ENCODE measurements around the gene OPCML.

The OPCML gene

DNA sequence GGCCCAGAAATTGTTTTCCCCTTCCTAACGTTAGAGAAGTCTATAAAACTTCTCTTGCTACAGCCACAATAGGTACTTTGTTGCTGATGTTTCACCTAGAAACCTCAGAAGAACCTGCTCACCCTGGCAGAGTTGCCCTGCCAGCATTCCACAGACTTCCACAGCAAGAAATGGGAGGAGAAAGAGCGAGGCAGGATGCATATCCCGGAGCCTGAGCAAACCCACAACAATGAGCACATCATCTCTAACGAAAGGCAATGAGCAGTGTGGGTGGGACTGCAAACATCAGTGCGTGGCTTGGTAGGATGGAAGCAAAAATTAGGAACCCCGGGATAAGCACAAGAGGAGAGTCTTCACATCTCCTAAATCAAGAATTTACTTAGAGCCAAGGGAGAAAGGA is 892.3 kb downstream of the OPCML start:
- no peak for DNase-seq

DNA sequence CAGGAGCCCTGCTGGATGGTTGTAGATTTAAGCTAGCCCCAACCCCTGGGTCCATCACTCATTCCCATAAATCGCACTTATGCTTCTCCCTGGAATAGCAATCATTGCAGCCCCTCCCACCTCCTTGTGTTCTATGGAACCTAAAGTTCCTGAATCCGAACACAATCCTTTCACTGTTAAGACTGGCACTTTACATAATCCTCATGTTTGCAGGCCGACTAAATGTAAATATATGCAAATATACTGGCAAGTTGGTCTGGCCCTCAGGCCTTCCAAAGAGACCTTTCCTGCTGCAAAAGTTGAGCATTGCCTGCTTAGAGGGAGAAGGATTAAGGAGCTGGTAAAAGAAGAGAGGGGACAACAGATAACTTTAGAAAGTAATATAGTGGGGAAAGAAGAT is 892.9 kb downstream of the OPCML start:
- DNase-seq: no peak

DNA sequence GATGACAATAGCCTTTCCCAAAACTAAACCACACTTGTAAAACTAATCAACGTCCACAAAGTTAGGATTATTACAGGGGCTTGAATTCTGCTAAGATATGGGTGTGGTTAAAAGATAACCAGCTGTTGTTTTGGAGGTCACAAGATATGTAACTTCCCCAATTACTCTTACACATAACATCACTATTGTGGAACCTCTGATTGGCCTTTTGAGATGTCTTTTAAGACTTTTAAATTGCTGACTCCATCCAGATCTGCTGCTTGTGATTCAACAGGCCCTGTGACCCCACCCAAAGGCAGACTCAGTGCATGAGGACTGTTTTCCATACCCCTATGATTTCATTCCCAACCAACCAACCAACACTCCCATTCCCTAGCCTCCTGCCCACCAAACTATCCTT is 893.9 kb downstream of the OPCML start:
- no peak for DNase-seq

DNA sequence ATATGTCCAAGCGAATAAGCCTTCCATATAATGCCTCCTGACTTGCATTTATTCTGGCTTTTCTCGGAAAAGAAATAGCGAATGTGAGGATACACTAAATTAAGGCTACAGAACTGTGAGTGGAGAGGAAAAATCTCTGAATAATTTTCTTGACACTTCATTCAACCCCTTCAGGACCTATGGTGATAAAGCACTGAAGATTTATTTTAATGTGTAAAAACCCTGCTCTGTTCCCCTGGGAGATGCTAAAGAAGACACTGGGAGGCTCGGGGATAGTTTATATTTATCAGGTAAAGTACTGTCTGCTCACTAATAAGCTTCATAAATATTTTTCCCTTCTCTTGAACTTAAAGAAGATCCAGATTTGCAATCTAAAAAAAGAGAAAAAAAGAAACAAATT is 895.8 kb downstream of the OPCML start:
- DNase-seq: no peak

DNA sequence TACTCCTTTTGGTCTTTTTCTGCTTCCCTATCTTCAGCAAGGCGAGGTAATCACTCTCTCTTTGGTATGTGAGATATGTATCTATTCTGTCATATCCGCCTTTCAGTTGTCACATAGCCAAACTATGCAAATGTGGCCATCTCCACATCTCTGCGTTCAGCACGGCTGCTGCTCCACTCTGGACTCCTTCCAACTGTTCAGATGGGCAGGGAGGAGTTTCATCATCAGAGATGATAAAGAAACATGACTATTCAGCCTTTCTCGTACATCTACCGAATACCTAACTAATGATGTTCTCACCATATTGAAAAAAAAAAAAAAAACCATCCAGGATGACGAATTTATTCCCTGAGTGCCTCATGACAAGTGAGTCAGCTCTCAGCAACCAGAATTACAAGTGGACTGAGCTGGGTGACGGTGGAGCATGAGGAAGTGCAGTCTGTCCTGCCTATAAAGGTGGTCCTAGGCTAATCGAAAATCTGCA is 899.6 kb downstream of the OPCML start:
- no peak for DNase-seq

DNA sequence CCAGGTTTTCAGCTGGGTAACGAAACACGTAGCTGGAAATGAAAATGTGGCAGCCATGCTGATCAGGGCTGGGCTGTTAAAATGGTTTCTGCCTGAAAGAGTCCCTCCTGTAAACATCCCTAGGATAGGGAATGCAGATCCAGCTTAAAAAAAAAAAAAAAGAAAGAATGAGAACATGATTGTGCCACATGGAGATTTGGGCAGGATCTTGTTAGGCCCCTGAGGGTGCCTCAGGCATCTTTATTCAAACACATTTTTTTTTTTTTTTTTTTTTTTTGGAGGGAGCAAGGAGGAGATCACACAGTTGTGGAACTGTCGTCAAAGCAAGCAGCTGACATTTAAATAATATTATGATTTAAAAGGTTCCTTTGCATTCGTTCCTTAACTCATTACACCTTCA is 900.3 kb downstream of the OPCML start:
- DNase-seq: no peak

DNA sequence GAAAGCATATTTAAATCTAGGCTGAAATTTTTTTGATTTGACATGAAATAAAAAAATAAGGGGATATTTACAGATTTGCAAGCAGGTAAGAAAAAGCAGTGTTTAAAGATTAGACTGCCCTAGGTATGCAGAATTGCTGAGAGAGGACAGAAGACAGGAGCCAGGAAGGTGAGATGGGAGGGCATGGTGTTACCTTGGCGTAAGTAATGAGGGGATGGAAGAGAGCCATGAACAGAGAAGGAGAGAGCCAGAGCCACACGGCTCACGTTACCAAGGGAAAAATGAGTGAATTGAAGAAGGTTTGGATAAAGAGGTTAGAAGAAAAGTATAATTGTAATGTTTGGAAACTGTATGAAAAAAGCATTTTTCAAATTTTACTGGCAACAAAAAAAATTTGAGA is 904.3 kb downstream of the OPCML start:
- DNase-seq: no peak

DNA sequence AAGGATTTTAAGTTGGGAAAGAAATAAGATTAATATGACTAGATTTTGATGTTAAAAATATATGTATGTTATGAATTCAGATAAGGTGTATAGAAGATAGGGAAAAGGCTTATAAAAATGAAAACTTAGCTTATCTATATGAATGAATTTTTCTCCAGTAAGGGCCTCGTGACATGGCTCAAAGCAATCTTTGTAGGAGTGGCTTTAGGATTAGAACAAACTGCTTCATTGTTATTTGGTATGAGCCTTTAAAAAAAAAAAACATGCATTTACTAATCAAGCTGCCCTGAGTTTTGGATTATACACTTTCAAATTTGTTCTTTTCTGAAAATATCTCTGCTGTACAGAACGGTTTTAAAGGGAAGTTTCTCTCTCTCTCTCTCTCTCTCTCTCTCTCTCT is 905.9 kb downstream of the OPCML start:
- DNase-seq: no peak

DNA sequence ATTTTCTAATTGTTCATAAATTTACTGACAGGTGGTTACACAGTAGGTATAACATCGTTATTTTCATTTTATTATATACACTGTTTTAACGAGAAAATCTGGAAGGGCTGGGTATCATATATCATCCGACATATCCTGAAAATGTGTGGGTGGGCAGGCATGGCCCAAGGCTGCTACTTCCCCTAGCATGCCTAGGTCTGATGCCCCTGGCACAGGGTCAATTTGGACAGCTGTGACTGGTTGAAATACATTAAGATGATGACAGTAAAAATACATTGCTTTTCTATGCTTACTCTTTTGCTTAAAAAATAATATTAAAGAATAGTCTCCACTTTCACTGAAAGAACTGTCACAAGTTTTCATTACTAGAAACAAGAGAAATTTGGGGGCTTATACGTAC is 908.8 kb downstream of the OPCML start:
- DNase-seq: no peak

DNA sequence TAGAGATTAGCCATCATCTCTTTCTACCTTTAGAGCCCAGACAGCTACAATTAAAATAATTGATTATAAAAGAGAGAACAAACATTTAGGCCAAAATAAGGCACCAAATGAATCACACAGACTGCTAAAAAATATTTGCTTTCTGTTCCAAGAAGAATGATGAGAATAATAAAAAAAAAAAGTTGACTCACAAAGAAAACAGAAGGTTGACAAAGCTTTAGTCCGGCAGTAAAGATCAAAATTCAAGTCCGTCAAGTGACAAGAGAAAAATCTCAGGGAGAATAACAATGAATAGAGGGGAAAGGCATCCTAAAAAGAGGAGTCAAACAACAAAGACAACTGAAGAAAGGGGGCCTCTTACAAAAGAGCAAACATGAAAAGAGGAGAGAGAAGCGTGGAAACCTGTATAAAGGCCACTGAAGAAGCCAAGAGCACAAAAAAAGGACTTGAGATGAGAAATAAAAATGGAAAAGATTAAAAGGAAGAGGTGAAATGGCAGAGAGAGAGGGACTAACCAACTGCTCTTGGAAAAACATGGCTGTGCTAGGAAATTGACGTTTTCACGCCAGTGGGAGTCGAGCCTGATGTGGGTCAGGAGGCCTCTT is 910.2 kb downstream of the OPCML start:
- no peak for DNase-seq

DNA sequence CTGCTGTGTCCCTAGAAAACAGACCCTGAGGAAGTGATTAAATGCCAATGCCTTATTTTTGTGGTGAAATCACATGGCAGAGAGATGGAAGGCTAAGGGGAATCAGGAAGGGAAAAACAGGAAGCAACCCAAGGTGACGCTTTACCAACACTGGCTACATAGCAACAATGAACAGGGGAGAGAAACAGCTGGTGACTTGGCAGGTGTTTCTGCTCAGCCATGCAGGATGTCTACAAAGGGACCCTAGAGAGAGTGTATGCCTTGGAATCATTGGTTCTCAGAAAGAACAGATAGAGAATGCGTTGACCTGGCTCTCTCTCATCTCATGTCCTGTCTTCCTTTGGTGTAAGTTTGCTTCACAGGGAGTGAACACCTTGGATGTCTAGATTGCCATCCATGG is 911.9 kb downstream of the OPCML start:
- no peak for DNase-seq

DNA sequence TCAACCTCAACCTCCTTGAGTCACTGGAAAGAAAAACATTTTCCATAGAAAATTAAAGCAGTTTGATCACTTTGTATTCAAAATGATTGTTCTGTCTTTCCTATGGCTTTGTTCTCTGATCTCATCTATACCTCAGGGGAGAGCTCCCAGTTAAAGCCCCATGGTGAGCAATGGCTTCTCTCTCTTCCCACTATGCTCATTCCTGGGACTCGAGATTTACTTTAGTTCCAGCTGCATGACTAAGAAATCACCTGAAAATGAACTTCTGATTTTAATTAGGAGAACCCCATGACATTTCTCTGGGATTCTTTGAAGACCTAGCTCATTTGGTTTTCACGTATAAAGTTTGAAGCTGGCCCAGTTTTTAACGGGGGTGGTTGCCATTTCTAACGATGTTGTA is 921.5 kb downstream of the OPCML start:
- DNase-seq: no peak

DNA sequence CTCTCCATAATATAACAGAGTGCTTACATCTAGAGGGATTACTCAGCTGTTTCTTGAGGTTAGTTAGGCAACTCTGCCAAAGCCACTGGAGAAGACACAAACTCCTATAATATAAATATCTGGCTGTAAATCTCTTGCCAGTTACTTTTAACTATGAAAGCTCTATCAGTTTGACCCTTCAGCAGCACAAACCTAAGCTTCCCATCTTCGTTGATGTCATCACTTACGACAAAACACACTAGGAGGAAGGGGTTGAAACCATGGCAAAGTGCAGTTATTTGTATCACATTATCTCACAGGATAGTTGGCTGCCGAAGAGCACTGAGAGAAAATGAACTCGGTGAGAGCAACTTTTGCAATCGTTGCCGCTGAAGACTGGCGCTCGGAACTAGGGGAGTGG is 922.1 kb downstream of the OPCML start:
- DNase-seq: no peak

DNA sequence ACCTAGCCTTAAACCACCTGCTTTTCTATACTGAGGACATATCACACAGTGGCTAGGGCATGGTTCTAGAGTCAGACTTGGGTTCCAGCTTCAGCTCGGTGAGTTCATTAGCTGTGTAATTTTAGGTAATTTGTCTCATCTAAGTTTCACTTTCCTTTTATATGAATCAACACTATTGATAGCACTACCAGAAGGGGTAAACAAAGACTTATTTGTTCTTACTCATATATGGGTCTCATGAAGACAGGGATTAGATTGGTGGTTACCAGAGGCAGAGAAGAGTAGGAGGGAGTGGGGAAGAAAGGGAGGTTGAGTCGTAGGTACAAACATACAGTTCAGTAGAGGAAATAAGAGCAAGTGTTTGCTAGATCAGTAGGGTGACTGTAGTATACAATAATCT is 924.7 kb downstream of the OPCML start:
- DNase-seq: no peak

DNA sequence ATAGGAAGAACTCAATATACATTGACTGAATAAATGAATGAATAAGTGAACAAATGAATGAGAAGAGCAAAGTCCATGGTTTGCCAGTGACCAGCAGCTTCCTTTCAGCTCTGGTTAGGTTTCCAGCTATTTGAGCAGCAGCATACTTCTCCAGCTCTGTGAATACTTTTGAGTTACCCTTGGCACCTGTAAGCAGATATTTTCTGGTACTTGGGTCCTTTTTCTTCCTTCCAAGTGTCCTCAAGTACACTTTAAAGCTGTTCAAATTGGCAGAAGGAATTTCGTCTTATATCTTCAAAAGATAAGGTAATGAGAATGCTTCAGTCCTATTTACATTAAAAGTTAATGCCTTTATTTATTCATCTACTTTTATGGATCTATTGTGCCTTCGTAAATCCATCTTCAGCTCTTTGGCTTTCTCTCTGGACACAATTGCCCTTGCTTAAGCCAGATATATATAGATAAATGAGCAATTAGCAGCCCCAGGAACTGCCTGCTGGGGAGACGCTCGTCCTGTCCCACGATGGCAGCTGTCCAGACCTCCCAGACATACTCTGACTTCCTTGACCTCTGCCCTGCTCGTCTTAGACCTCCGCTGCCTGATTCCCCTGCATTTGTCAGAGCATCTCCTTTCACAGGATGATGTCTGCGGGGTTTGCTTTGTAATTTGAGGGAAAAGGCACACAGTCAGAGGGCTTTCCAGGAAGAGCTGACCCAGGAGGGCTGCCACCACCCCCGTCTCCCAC is 926.3 kb downstream of the OPCML start:
- no peak for DNase-seq

DNA sequence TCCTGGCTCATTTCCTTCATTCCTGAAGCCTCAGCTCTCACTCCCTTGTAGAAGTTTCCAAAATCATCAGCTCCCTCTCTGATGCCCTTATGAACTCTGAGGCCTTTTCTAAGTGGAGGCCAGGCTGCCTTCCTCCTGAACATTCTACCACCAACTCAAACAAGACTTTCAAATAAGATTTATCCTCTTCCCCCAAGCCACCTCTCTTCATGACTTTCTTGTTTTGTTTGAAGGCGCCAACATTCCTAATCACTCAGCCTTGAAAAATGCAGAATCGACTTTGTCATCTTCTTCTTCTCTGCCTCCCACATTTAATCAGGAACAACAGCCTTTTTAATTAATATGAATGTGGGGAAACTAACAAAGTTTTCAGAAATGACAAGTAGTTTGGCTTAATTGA is 927.9 kb downstream of the OPCML start:
- DNase-seq: no peak

DNA sequence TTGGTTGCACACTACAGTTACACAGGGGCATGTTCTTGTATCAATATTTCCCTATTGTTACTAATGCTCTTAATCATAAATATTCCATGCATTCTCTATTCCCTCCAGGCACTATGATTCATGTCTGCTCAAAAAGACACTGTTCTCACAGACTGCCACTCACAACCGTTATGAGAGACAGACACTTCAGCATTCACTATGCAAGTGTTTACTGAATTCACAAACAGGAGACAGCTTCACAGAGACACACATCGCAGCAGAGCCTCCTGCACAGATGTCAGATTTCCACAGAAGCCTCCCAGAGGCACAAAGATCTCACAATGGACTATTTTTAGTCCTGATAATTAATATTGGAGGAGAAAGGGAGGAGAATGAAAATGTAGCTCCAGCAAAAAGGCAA is 930.4 kb downstream of the OPCML start:
- DNase-seq: no peak

DNA sequence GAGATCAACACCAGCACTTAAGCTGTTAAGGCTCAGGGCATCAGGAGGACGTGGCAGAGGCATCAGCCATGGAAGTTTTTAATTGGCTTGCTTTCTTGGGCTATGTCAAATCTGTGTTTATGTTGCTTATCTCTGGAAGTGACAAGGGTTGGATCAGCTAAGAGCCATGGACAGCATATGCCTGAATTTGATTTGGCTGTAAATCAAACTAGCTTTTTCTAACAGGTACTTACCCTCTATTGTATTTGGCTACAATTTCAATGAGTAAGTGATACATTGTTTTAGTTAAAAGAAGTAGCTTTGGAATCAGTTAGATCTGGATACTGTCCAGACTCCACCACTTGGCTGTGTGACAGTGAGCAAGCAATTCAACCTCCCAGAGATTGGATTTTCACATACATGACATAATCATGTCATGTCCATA is 936.6 kb downstream of the OPCML start:
- DNase-seq: no peak

DNA sequence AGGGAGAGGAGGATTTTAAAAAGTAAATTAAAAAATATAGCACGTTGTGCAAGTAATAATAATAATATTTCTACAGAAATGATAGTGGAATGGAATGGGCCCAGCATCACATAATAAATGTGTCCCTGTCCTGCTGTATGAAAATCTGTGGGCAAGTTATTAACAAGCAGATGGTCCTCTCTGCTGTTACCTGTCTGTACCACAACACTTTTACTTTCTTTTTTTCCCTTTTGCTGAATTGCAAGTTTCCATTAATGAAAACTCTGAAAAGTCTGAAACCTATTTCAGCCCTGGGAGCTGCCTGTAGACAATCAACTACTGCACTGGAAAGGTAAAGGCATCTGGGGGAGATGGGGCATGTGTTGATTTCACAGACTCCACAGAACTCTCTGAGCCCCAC is 937.1 kb downstream of the OPCML start:
- no peak for DNase-seq

DNA sequence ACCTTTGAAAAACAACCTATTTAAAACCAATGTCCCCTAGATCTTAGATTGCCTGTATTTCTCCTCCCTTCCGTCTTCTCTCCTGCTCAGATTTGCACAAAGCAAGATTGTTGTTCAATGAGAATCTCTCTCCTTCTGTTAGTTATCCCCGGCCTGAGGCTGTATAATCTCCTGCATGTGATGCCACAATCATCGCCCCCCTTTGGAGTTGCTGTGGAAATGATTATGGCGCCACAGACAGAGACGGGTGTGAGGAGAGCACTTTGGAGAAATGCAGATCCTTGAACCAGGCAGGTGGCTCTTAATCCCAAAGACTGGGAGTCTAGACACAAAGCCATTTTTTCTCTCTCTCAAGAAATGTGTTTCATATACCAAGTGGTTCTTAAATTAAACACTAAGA is 941.3 kb downstream of the OPCML start:
- DNase-seq: no peak

DNA sequence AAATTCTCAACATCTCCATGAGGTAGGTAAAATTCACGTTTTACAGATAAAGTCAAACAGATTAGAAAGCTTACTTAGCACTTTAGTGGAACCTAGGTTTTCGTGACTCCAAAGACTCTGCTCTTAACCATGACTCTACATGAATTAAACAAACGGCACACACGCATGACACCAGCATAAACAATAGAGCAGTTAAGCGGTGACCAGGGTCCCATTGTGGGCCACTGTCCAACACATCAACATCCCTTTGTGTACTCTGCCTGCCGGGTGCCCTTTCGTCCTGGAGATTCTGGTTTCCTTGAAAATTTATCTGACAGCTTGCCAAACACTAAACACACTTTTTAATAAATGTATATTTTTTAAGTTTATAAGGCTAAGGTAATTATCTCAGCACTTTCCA is 941.7 kb downstream of the OPCML start:
- DNase-seq: no peak

DNA sequence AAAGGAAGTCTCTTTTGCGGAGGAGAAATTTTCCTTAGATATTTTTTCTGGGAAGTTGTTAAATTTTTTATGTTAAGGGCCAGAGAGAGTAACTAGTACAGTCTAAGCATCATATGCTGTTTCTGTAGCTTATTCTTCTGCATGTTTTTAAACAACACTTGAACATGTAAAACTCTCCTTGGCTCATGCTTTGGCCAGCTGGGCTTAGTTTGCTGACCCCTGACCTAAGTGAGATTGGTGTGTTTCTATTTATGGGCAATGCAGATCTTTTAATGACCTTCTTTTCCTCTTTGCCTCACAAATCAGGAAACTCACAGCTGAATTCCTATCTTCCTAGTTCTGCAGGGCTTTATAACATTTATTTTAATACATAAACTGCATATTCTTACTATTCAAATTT is 942.5 kb downstream of the OPCML start:
- DNase-seq: no peak

DNA sequence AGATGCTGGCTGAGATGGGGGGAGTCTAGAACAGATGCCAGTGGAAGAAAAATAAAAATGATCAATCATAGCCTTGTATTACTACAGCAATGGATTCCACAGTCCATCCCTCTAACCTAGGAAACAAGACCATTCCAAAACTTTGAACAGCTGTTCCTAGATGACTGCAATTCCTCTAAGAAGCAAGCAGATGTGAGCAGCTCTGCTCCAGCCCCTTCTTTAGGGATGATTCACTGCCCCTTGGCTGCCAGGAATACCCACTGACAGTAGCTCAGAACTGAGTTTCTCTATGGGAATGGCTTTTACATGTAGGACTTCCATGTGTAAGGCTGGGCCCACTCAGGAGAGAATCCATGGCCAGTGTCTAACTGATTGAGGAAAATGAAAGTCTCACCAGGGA is 943.9 kb downstream of the OPCML start:
- no peak for DNase-seq

DNA sequence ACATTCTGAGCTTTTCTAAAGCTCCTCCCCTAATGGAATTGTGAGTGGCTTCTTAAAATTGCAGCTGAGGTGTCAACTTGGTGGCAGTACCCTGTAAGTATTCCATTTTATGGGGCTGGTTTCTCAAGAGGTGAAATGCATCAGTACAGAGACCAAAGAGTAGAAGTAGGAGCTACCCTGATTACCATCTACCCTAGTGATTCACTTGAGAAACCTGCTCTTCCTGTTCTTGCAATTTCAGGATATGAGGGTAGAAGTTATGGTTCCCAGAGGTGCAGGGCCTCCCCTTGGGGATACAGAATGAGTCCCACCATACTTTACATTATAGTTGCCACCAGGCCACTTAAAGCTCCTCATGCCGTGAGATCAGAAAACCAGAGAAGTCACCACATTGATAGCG is 944.6 kb downstream of the OPCML start:
- DNase-seq: no peak

DNA sequence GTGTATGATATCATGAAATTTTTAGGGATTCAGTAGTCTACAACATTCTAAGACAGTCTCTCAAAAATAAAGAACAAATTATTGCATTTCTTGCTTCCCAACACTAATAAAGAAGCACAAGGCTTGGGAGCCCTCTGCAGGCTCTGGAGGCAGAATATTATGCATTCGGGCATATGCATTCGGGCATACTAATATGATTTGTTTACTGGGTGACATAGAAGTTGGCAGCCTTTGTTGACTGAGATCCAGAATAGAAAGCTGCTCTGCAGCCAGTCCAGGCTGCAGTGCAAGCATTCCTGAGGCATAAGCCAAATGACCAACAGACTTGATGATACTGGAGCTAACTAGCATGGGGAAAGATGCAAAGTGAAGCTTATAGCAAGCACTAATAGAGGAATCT is 945.5 kb downstream of the OPCML start:
- DNase-seq: no peak
